Measurements from ENCODE around the gene PRKAG2.

Gene PRKAG2

GRCh38 chr7:151666886-151667285, 210.0 kb downstream of the PRKAG2 start:
- no peaks in the 10 kb centered on the region; the same call in 1 of the 2 replicates for H3K9me3 ChIP-seq (ENCODE audit: control insufficient read depth, insufficient read depth, low read length)
- no peaks in the 10 kb centered on the region for H3K27me3 ChIP-seq (ENCODE audit: control insufficient read depth, low read length)
- no peaks in the 10 kb centered on the region for H3K79me2 ChIP-seq (ENCODE audit: control insufficient read depth, low read length)
- no peaks in the 10 kb centered on the region for H3K36me3 ChIP-seq (ENCODE audit: control insufficient read depth, low read length)
- no peaks in the 10 kb centered on the region for H3F3A ChIP-seq (ENCODE audit: control insufficient read depth, insufficient read depth)
- no peaks in the 10 kb centered on the region for H3K4me1 ChIP-seq (ENCODE audit: control insufficient read depth, low read length)
- TF ChIP-seq CTCF (IDR thresholded peaks at IDR 0.05; ENCODE audit: low read depth, low read length, poor library complexity, severe bottlenecking) (no peak), EZH2phosphoT487 (IDR thresholded peaks at IDR 0.05; ENCODE audit: borderline replicate concordance, low read length) (no peak)
- H3K27ac ChIP-seq (ENCODE audit: low read depth, low read length), result no peak overlapping the region
- H4K20me1 ChIP-seq (ENCODE audit: control insufficient read depth, insufficient read depth, low read depth, low read length), result no peaks in the 10 kb centered on the region
- H3K4me3 ChIP-seq (ENCODE audit: low read length), result no peak overlapping the region
- no peak overlapping the region for H3K4me2 ChIP-seq (ENCODE audit: low read length)
- no peaks in the 10 kb centered on the region for H3K9me2 ChIP-seq (replicated peaks; ENCODE audit: control insufficient read depth, low read length)

DNA sequence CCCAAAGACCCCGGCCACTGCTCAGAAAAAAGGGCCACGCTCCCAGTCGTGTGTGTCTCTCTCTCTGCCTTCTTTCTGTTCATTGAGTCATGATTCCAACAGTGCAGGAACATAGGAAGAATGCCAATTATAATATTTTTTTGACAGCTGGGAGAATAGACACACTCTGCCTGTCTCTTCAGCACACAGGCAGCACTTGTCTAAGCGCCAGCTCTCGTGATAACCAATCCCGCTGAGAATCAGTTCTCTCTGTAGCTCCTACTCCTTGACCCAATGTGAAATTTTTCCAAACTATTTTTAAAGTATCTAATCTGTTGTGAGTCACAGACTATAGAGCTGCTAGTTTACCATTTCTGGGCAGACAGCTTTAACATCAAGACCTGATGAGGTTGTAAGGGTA, 211.5 kb downstream of the PRKAG2 start:
- no peaks in the 10 kb centered on the region for H3K4me1 ChIP-seq (ENCODE audit: control insufficient read depth, low read length)
- H3K79me2 ChIP-seq (ENCODE audit: control insufficient read depth, low read length), result no peaks in the 10 kb centered on the region
- H3K36me3 ChIP-seq (ENCODE audit: control insufficient read depth, low read length), result no peaks in the 10 kb centered on the region
- H3K4me3 ChIP-seq (ENCODE audit: low read length), result no peak overlapping the region
- H4K20me1 ChIP-seq (ENCODE audit: control insufficient read depth, insufficient read depth, low read depth, low read length), result no peaks in the 10 kb centered on the region
- H3K4me2 ChIP-seq (ENCODE audit: low read length), result no peak overlapping the region
- no peak for TF ChIP-seq EZH2phosphoT487 (IDR thresholded peaks at IDR 0.05; ENCODE audit: borderline replicate concordance, low read length)
- TF ChIP-seq CTCF (IDR thresholded peaks at IDR 0.05; ENCODE audit: low read depth, low read length, poor library complexity, severe bottlenecking), result no peak
- no peak overlapping the region for H3K27ac ChIP-seq (ENCODE audit: low read depth, low read length)
- no peaks in the 10 kb centered on the region for H3F3A ChIP-seq (ENCODE audit: control insufficient read depth, insufficient read depth)
- no peaks in the 10 kb centered on the region; the same call in 1 of the 2 replicates for H3K9me3 ChIP-seq (ENCODE audit: control insufficient read depth, insufficient read depth, low read length)
- H3K27me3 ChIP-seq (ENCODE audit: control insufficient read depth, low read length), result no peaks in the 10 kb centered on the region
- H3K9me2 ChIP-seq (replicated peaks; ENCODE audit: control insufficient read depth, low read length), result no peaks in the 10 kb centered on the region

- H3K27ac ChIP-seq (ENCODE audit: low read depth, low read length), result no peak overlapping the region
- no peaks in the 10 kb centered on the region for H3K36me3 ChIP-seq (ENCODE audit: control insufficient read depth, low read length)
- TF ChIP-seq CTCF (IDR thresholded peaks at IDR 0.05; ENCODE audit: low read depth, low read length, poor library complexity, severe bottlenecking) (no peak), EZH2phosphoT487 (IDR thresholded peaks at IDR 0.05; ENCODE audit: borderline replicate concordance, low read length) (no peak)
- H3K4me3 ChIP-seq (ENCODE audit: low read length), result no peak overlapping the region
- no peaks in the 10 kb centered on the region for H3K9me3 ChIP-seq (ENCODE audit: control insufficient read depth, insufficient read depth, low read length)
- H3K4me1 ChIP-seq (ENCODE audit: control insufficient read depth, low read length), result no peaks in the 10 kb centered on the region
- no peaks in the 10 kb centered on the region for H3K9me2 ChIP-seq (replicated peaks; ENCODE audit: control insufficient read depth, low read length)
- H3K79me2 ChIP-seq (ENCODE audit: control insufficient read depth, low read length), result no peaks in the 10 kb centered on the region
- H3K27me3 ChIP-seq (ENCODE audit: control insufficient read depth, low read length), result no peaks in the 10 kb centered on the region
- no peak overlapping the region for H3K4me2 ChIP-seq (ENCODE audit: low read length)
- H3F3A ChIP-seq (ENCODE audit: control insufficient read depth, insufficient read depth), result no peaks in the 10 kb centered on the region
- H4K20me1 ChIP-seq (ENCODE audit: control insufficient read depth, insufficient read depth, low read depth, low read length), result no peaks in the 10 kb centered on the region
These were observed 212.6 kb downstream of the PRKAG2 start for GRCh38 chr7:151664268-151664667.

Measured in DOHH2 (cell line).